Fibroblast of villous mesenchyme (primary cell): ENCODE data around the gene ADCK2. TPM values are rescaled to one million over a fixed set of nuclear protein-coding genes. Genes with fewer than 3 reads are reported as not detected.
"Not testable (repeated sequence)": the region's sequence is repeated elsewhere in the genome, so short reads cannot be mapped to it uniquely, and the experiment has no call there.

Source experiments
- DNase-seq: peaks from one replicate; pipeline ENCODE4 v3.0.0-alpha.2; 2010; ENCODE audit warnings: low read depth
- H3K4me3 ChIP-seq: 2 replicates; pipeline ENCODE4 v1.5.1; 2011; ENCODE audit warnings: low read depth, mild to moderate bottlenecking, low read length
- CTCF ChIP-seq: IDR thresholded peaks from 2 replicates; pipeline ENCODE4 v1.5.1; 2012; ENCODE audit warnings: low read depth, mild to moderate bottlenecking, low read length; ENCODE audit not compliant: insufficient read depth
- total RNA-seq: library from RNA; depleted of rRNA; stranded (reverse); fragments of >200 nt; gene quantifications from 2 replicates; pipeline ENCODE4 v1.2.3, GENCODE V29; 2012

ADCK2 gene
- total RNA-seq, 1 donor = 20.3 TPM

GRCh38 chr7:140686921-140687320 lies 14.2 kb downstream of the ADCK2 start:
- TF ChIP-seq CTCF = no peak
- H3K4me3 ChIP-seq = no peak overlapping the region
- no peak for DNase-seq

GRCh38 chr7:140688341-140688740 lies 15.6 kb downstream of the ADCK2 start:
- no peak for TF ChIP-seq CTCF
- no peak for DNase-seq
- no peak overlapping the region for H3K4me3 ChIP-seq

- H3K4me3 ChIP-seq = no peak overlapping the region
- no peak for TF ChIP-seq CTCF
- no peak for DNase-seq
Measured at GRCh38 chr7:140689199-140690152, 16.7 kb downstream of the ADCK2 start.

- H3K4me3 ChIP-seq = no peak overlapping the region
- TF ChIP-seq CTCF = no peak
- no peak for DNase-seq
Measured at GRCh38 chr7:140691376-140692045, 18.8 kb downstream of the ADCK2 start.

DNA sequence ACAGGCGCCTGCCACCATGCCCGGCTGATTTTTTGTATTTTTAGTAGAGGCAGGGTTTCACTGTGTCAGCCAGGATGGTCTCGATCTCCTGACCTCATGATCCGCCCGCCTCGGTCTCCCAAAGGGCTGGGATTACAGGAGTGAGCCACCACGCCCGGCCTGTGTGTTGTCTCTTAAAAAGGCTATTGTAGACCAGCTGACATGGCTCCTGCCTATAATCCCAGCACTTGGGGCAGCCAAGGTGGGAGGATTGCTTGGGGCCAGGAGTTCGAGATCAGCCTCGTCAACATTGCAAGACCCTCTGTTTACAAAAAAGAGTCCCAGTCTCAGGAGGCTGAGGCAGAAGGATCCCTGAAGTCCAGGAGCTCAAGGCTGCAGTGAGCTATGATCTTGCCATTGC lies 21.1 kb downstream of the ADCK2 start:
- not testable (repeated sequence) for H3K4me3 ChIP-seq, DNase-seq

- no peak overlapping the region for H3K4me3 ChIP-seq
- DNase-seq = no peak
- no peak for TF ChIP-seq CTCF
Measured at GRCh38 chr7:140694592-140694991, 21.8 kb downstream of the ADCK2 start.

DNA sequence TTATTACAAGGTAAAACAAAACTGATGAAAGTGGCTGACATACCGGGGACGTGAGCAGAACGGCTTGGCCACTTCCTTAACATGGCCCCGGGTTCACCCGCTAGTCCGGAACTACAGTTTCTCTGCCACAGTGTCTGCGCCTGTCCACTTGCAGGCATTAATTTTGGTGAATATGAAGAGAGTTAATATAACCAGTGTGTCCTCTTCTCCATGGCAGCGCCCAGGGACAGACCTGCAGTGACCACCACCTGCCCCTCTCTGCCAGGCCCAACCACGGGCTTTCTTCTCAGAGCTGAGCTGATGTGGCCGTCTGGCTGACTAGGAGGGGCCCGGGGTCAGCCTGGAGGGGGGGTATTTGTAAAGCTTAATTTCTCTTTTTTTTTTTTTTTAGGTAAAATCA lies 22.6 kb downstream of the ADCK2 start:
- no peak for TF ChIP-seq CTCF

More for the DNA sequence above, 22.6 kb downstream of the ADCK2 start:
- no peak for DNase-seq
- no peak overlapping the region for H3K4me3 ChIP-seq
